Measurements from ENCODE around the gene DKKL1.

DNA sequence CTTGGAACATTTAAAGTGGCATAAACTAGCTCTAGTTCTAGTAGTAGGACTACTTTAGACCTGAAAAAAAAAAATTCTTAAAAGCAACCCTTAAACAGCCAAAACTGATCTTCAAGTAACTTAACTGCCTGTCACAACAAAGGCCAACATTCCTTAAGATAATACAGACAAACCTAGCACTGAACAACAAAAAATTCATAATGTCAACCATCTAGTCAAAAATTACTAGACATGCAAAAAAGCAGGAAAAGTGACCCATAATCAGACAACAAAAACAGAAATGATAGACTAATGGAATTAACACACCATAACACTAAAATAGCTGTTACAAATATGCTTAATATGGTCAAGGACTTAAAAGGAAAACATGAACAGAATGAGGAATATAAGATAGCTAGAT lies 45.4 kb upstream of the DKKL1 start:
- TF ChIP-seq GATA3 (IDR thresholded peaks at IDR 0.05; ENCODE audit: low read depth, low read length) (no peak), GATA2 (IDR thresholded peaks at IDR 0.05; ENCODE audit: low read depth, low read length) (no peak)

Measured in SH-SY5Y (cell line).